HepG2 (cell line): ENCODE measurements around the gene BAZ1A. TPM values are rescaled to one million over a fixed set of nuclear protein-coding genes. Genes with fewer than 3 reads are reported as not detected.
A peak's percentile ranks its signal among the peaks of the same experiment; 100 is the strongest.

ENCODE experiments used
- ATAC-seq: fragments of 200-7000 bp; cut with Tn5 transposase; 3 replicates; pipeline ENCODE4 v1.9.1; 2020; ENCODE audit warnings: mild to moderate bottlenecking, moderate library complexity
- BruUV-seq: library from RNA; stranded (reverse); fragments of 400-500 nt; replicated peaks from 2 replicates; lab custom pipeline; 2021; lab: Mats Ljungman, UMichigan
- CTCF ChIA-PET: fragments of 300-600 bp; formaldehyde crosslinking; extraction: SDS; loops from one replicate; lab custom pipeline; 2021; ENCODE audit warnings: low total read pairs, inconsistent platforms, low intra/inter-chr PET ratio; lab: Yijun Ruan, JAX
- POLR2A ChIA-PET: fragments of 350-600 bp; sonication (Branson Sonifier 250); formaldehyde crosslinking; loops from one replicate; lab custom pipeline; 2020; ENCODE audit warnings: antibody characterized with exemption, inconsistent platforms; lab: Yijun Ruan, JAX
- DNase-seq: peaks from one replicate; pipeline ENCODE4 v3.0.0-alpha.2; 2015; ENCODE audit warnings: low spot score
- FAIRE-seq: peaks from 3 replicates; lab custom pipeline; 2011; peaks lifted over from hg19 to GRCh38; lab: Jason Lieb, UNC
- H2AFZ ChIP-seq: one replicate; pipeline ENCODE4 v1.6.1; 2011; ENCODE audit warnings: low read length, inconsistent platforms
- H3K27ac ChIP-seq: fragments of 300-600 bp; 3 replicates; pipeline ENCODE4 v1.8.0; 2011; ENCODE audit warnings: mixed run types, mild to moderate bottlenecking, mixed read lengths, low read length, inconsistent platforms; ENCODE audit not compliant: insufficient read depth; ENCODE audit errors: extremely low read length
- H3K27me3 ChIP-seq, 2 experiments: fragments of 200-600 bp in 1 of 2; 2 replicates in 1 of 2; 3 replicates in 1 of 2; pipeline versions ENCODE4 v1.6.0 to v1.8.0; 2011; ENCODE audit warnings: low read length in 2 of 2, mild to moderate bottlenecking in 2 of 2, moderate library complexity in 2 of 2, inconsistent platforms in 1 of 2; ENCODE audit not compliant: insufficient read depth in 2 of 2, control insufficient read depth in 1 of 2
- H3K36me3 ChIP-seq, 2 experiments: fragments of 200-600 bp in 1 of 2; replicated peaks in 1 of 2; 2 replicates in 1 of 2; 3 replicates in 1 of 2; pipeline versions ENCODE4 v1.5.1 to v1.8.0; 2011; ENCODE audit warnings: low read length in 2 of 2, inconsistent platforms in 1 of 2; ENCODE audit not compliant: insufficient read depth in 2 of 2, control insufficient read depth in 1 of 2
- H3K4me1 ChIP-seq: 2 replicates; pipeline ENCODE4 v1.5.1; 2012; ENCODE audit warnings: low read length, inconsistent platforms; ENCODE audit not compliant: insufficient read depth
- H3K4me2 ChIP-seq: 2 replicates; pipeline ENCODE4 v1.6.0; 2011; ENCODE audit warnings: low read depth, low read length, inconsistent platforms
- H3K4me3 ChIP-seq, 3 experiments: fragments of 200-600 bp in 1 of 3; sonication (generic), shearing (Covaris generic) in 1 of 3; replicated peaks in 1 of 3; 2 replicates each; pipeline ENCODE4 v1.5.1; 2011 to 2016; ENCODE audit warnings: low read length in 3 of 3, inconsistent platforms in 2 of 3, low read depth in 2 of 3, mild to moderate bottlenecking in 2 of 3, control low read depth in 1 of 3, mixed read lengths in 1 of 3; ENCODE audit not compliant: insufficient read depth in 1 of 3
- H3K79me2 ChIP-seq: one replicate; pipeline ENCODE4 v1.6.1; 2011; ENCODE audit warnings: low read length, inconsistent platforms; ENCODE audit not compliant: insufficient read depth
- H3K9ac ChIP-seq: 2 replicates; pipeline ENCODE4 v1.6.0; 2011; ENCODE audit warnings: mild to moderate bottlenecking, low read depth, low read length, inconsistent platforms; ENCODE audit not compliant: insufficient read depth
- H3K9me3 ChIP-seq: 2 replicates; pipeline ENCODE4 v1.5.1; 2012; ENCODE audit warnings: mild to moderate bottlenecking, low read length
- H4K20me1 ChIP-seq: 2 replicates; pipeline ENCODE4 v1.6.0; 2011; ENCODE audit warnings: inconsistent platforms, mild to moderate bottlenecking, low read length, moderate library complexity; ENCODE audit not compliant: insufficient read depth
- CCAR2 ChIP-seq: fragments of 200-400 bp; formaldehyde crosslinking; optimal IDR thresholded peaks from 2 replicates; pipeline ENCODE3; 2018; ENCODE audit warnings: low read depth, mild to moderate bottlenecking, low read length, moderate library complexity
- MXI1 ChIP-seq: IDR thresholded peaks from 3 replicates; pipeline ENCODE4 v1.6.1; 2012; ENCODE audit warnings: low read depth, low read length, inconsistent platforms, borderline replicate concordance
- NR2F6 ChIP-seq, 2 experiments: IDR thresholded peaks; 2 replicates each; pipeline ENCODE4 v1.6.1; 2016; ENCODE audit warnings: antibody characterized with exemption in 1 of 2, mild to moderate bottlenecking in 1 of 2
- PPARG ChIP-seq: conservative IDR thresholded peaks from 2 replicates; pipeline ENCODE4 v1.6.1; 2016; ENCODE audit warnings: missing biosample characterization, missing genetic modification reagents
- U2AF1 ChIP-seq: fragments of 200-400 bp; formaldehyde crosslinking; optimal IDR thresholded peaks from 2 replicates; pipeline ENCODE3; 2017; ENCODE audit warnings: mild to moderate bottlenecking, low read depth, low read length
- ZFP41 ChIP-seq: sonication (generic); formaldehyde crosslinking; IDR thresholded peaks from 2 replicates; pipeline ENCODE4 v1.4.0; 2020; ENCODE audit warnings: mild to moderate bottlenecking, missing genetic modification reagents, borderline replicate concordance
- ZNF644 ChIP-seq: IDR thresholded peaks from 2 replicates; pipeline ENCODE4 v1.6.1; 2016; ENCODE audit warnings: low read depth
- WGBS: methylation state at CpG from one replicate; pipeline ENCODE4 v1.1.6; 2017; ENCODE audit warnings: low lambda C conversion rate; 5-methylcytosine and 5-hydroxymethylcytosine counted together
- in situ Hi-C: cut with HindIII; loops from 2 replicates; pipeline ENCODE4 v1.10.0; 2017; ENCODE audit warnings: low pct_unique_long_range_greater_than_20kb; ENCODE audit not compliant: extremely low pct_ligation_motif_present
- intact Hi-C: fragments of 100-400 bp; cut with micrococcal nuclease; formaldehyde crosslinking; loops from one replicate; pipeline ENCODE4 v1.10.0; 2022; ENCODE audit not compliant: unreplicated experiment
- polyA plus RNA-seq, 8 experiments: library from polyadenylated mRNA; depleted of rRNA in 3 of 8; stranded (reverse) in 7 of 8; unstranded in 1 of 8; fragments of >200 nt; fragmentation: Illumina TruSeq in 4 of 8; extraction: Trizol in 4 of 8; gene quantifications; 2 replicates each; pipeline versions ENCODE4 v1.2.1 to v1.2.3, GENCODE V29; 2011 to 2016; ENCODE audit warnings: low read depth in 4 of 8, missing spikeins in 1 of 8, mixed read lengths in 1 of 8; ENCODE audit not compliant: insufficient read depth in 1 of 8
- total RNA-seq, 5 experiments: library from RNA; depleted of rRNA; stranded (reverse); fragments of >200 nt; fragmentation: Illumina TruSeq; extraction: Trizol; gene quantifications; 2 replicates each; pipeline ENCODE4 v1.2.3, GENCODE V29; 2016; ENCODE audit warnings: low read depth in 1 of 5
- TF ChIP-seq, protein P1 (sequence below): sonication (generic); formaldehyde crosslinking; IDR thresholded peaks from 2 replicates; pipeline ENCODE4 v1.4.0; 2020; ENCODE audit warnings: missing genetic modification reagents
- TF ChIP-seq, protein P2 (sequence below): sonication (generic); formaldehyde crosslinking; IDR thresholded peaks from 2 replicates; pipeline ENCODE4 v1.4.0; 2020; ENCODE audit warnings: mild to moderate bottlenecking, missing genetic modification reagents

BAZ1A gene
- total and polyA plus RNA-seq, 2 of the 13 experiments (the other 11 are each of a cell fraction or from before 2014, with no cell fraction given): 20.9 to 56.8 TPM

- H2AFZ ChIP-seq: no peak overlapping the region
- intact Hi-C loops: no loop called here
- no peak overlapping the region for H3K27ac ChIP-seq
- BruUV-seq: no TSS peak
- no peaks in the 10 kb centered on the region for H3K79me2 ChIP-seq
- no peaks in the 10 kb centered on the region for H3K4me1 ChIP-seq
- FAIRE-seq: no peak
- DNase-seq: no peak
- 0 out of 2 replicates have a peak, but pooled peaks cover 7% of the 10 kb centered on the region for H3K9me3 ChIP-seq
- peaks cover 18 to 43% of the 10 kb centered on the region in 2 experiments for H3K36me3 ChIP-seq
- ChIA-PET CTCF (no interaction called here), POLR2A (no interaction called here)
- no peak overlapping the region for H3K4me2 ChIP-seq
- no peak overlapping the region for H3K4me3 ChIP-seq
- no peak overlapping the region for H3K9ac ChIP-seq
- H3K27me3 ChIP-seq: no peaks in the 10 kb centered on the region
- ATAC-seq: no peak
- in situ Hi-C loops: no loop called here
- H4K20me1 ChIP-seq: no peaks in the 10 kb centered on the region
- TF ChIP-seq U2AF1: no peak
- TF ChIP-seq, protein P1, sequence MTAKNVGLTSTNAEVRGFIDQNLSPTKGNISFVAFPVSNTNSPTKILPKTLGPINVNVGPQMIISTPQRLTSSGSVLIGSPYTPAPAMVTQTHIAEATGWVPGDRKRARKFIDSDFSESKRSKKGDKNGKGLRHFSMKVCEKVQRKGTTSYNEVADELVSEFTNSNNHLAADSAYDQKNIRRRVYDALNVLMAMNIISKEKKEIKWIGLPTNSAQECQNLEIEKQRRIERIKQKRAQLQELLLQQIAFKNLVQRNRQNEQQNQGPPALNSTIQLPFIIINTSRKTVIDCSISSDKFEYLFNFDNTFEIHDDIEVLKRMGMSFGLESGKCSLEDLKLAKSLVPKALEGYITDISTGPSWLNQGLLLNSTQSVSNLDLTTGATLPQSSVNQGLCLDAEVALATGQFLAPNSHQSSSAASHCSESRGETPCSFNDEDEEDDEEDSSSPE (CRISPR knock-in tag): no peak
- TF ChIP-seq NR2F6 (IDR thresholded peaks at IDR 0.05): no peak
- TF ChIP-seq NR2F6 (CRISPR knock-in tag; IDR thresholded peaks at IDR 0.05): no peak
- no peak for TF ChIP-seq CCAR2
- TF ChIP-seq, protein P2, sequence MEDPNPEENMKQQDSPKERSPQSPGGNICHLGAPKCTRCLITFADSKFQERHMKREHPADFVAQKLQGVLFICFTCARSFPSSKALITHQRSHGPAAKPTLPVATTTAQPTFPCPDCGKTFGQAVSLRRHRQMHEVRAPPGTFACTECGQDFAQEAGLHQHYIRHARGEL (CRISPR knock-in tag): no peak
- TF ChIP-seq PPARG: no peak
- 74% methylated on average over 3 of the region's 3 CpGs for WGBS
These were observed 68.9 kb downstream of the BAZ1A start for GRCh38 chr14:34806257-34806656.

GRCh38 chr14:34804933-34805332 is 70.2 kb downstream of the BAZ1A start:
- no TSS peak for BruUV-seq
- H3K27ac ChIP-seq: no peak overlapping the region
- H2AFZ ChIP-seq: no peak overlapping the region
- TF ChIP-seq ZFP41 (CRISPR knock-in tag): no peak
- no peak for TF ChIP-seq MXI1
- peak; percentile 14; the same call in 1 of the 2 replicates for TF ChIP-seq ZNF644 (CRISPR knock-in tag)
- in situ Hi-C loops (no loop called here), intact Hi-C loops (no loop called here)
- H3K9ac ChIP-seq: no peak overlapping the region
- ATAC-seq: no peak
- peaks cover 22 to 38% of the 10 kb centered on the region in 2 experiments for H3K36me3 ChIP-seq
- no peak for FAIRE-seq
- 0 out of 2 replicates have a peak, but pooled peaks cover 7% of the 10 kb centered on the region for H3K9me3 ChIP-seq
- POLR2A ChIA-PET: no interaction called here
- no peak overlapping the region for H3K4me2 ChIP-seq
- H4K20me1 ChIP-seq: no peaks in the 10 kb centered on the region
- no peaks in the 10 kb centered on the region for H3K79me2 ChIP-seq
- WGBS: 96% methylated on average over 3 of the region's 3 CpGs
- no peak for DNase-seq
- no peaks in the 10 kb centered on the region for H3K27me3 ChIP-seq
- CTCF ChIA-PET: no interaction called here
- no peak overlapping the region for H3K4me3 ChIP-seq
- no peaks in the 10 kb centered on the region for H3K4me1 ChIP-seq
